Measurements from ENCODE around the gene SPINT3. TPM values are rescaled to one million over a fixed set of nuclear protein-coding genes. Genes with fewer than 3 reads are reported as not detected.
A peak's percentile ranks its signal among the peaks of the same experiment; 100 is the strongest.

SPINT3 gene
- total and polyA plus RNA-seq, 2 of the 8 experiments (the other 6 are each of a cell fraction or from before 2014, with no cell fraction given): not detected

- H2BK15ac ChIP-seq (ENCODE audit: low read length): peak overlapping the region; percentile 72; the same call in 1 of the 2 replicates
- H2AK5ac ChIP-seq (ENCODE audit: low read depth, low read length): peak overlapping the region; percentile 65; the same call in 1 of the 2 replicates
- H3K18ac ChIP-seq (ENCODE audit: extremely low read depth, low read length): peak overlapping the region; percentile 71; the same call in 1 of the 2 replicates
- H2BK5ac ChIP-seq (ENCODE audit: low read depth, low read length): no peak overlapping the region
- peaks cover 2% of the 10 kb centered on the region; the same call in 1 of the 2 replicates for H3K23me2 ChIP-seq (ENCODE audit: low read depth, low read length)
- H4K91ac ChIP-seq (replicated peaks; ENCODE audit: insufficient read length, low read length): no peak overlapping the region
- no peaks in the 10 kb centered on the region for H3K79me1 ChIP-seq (ENCODE audit: low read depth, low read length)
- peaks cover 0 to 11% (median 0%) of the 10 kb centered on the region in 4 experiments; a peak in 2 of 7 replicates for H3K4me1 ChIP-seq (replicated peaks in 1 of 4; ENCODE audit: control insufficient read depth in 3 of 4, insufficient read depth in 4 of 4, low read length in 3 of 4)
- 40% methylated on average over 7 of the region's 20 CpGs; no CpG with 5 or more reads in 1 of the 2 experiments for WGBS, 2 experiments (ENCODE audit: extremely low coverage in 1 of 2, insufficient coverage in 1 of 2, insufficient read length in 1 of 2, insufficient replicate concordance in 2 of 2, low coverage in 1 of 2, low lambda C conversion rate in 2 of 2, missing lambda C conversion rate in 1 of 2)
- H2BK12ac ChIP-seq (ENCODE audit: low read depth, low read length): no peak overlapping the region
- FAIRE-seq: no peak
- H3K9ac ChIP-seq (replicated peaks in 1 of 4; ENCODE audit: extremely low read depth in 1 of 4, low read depth in 3 of 4, low read length in 3 of 4): no peak overlapping the region; a peak in 1 of 7 replicates
- no peak overlapping the region for H3K27ac ChIP-seq (ENCODE audit: low read depth, low read length)
- H3K4me3 ChIP-seq (ENCODE audit: extremely low read depth in 1 of 4, insufficient read depth in 2 of 4, low read depth in 3 of 4, low read length in 4 of 4): peak overlapping the region; percentile 38 to 60 (median 43)
- H3K9me3 ChIP-seq (ENCODE audit: insufficient read depth in 2 of 2, low read depth in 1 of 2, low read length in 1 of 2): no peaks in the 10 kb centered on the region
- peak overlapping the region; percentile 40 to 72 for H3K4me2 ChIP-seq (ENCODE audit: insufficient read depth in 1 of 2, low read depth in 2 of 2, low read length in 2 of 2)
- no peak overlapping the region for H2BK20ac ChIP-seq (ENCODE audit: low read length)
- peak overlapping the region; percentile 90; the same call in 1 of the 2 replicates for H4K8ac ChIP-seq (ENCODE audit: extremely low read depth, insufficient read depth, low read length)
- H3K14ac ChIP-seq (ENCODE audit: insufficient read length): no peak overlapping the region
- TF ChIP-seq, protein P1, sequence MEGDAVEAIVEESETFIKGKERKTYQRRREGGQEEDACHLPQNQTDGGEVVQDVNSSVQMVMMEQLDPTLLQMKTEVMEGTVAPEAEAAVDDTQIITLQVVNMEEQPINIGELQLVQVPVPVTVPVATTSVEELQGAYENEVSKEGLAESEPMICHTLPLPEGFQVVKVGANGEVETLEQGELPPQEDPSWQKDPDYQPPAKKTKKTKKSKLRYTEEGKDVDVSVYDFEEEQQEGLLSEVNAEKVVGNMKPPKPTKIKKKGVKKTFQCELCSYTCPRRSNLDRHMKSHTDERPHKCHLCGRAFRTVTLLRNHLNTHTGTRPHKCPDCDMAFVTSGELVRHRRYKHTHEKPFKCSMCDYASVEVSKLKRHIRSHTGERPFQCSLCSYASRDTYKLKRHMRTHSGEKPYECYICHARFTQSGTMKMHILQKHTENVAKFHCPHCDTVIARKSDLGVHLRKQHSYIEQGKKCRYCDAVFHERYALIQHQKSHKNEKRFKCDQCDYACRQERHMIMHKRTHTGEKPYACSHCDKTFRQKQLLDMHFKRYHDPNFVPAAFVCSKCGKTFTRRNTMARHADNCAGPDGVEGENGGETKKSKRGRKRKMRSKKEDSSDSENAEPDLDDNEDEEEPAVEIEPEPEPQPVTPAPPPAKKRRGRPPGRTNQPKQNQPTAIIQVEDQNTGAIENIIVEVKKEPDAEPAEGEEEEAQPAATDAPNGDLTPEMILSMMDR (IDR thresholded peaks at IDR 0.05; ENCODE audit: control extremely low read depth in 1 of 3, insufficient read depth in 1 of 3, low read depth in 1 of 3, low read length in 3 of 3): peak; percentile 26 to 46 (median 46); a peak in 3 of 4 replicates
- no peak for TF ChIP-seq SIN3A (conservative IDR thresholded peaks at IDR 0.05 in 1 of 2, IDR thresholded peaks at IDR 0.05 in 1 of 2; ENCODE audit: low read depth in 1 of 2, low read length in 2 of 2)
- TF ChIP-seq TCF12 (IDR thresholded peaks at IDR 0.05; ENCODE audit: low read depth, low read length): peak; percentile 83; the same call in 1 of the 2 replicates
- no peak for TF ChIP-seq BCL11A (IDR thresholded peaks at IDR 0.05; ENCODE audit: low read depth in 2 of 2, low read length in 2 of 2)
- peak; percentile 37 to 46 for TF ChIP-seq RAD21 (IDR thresholded peaks at IDR 0.05 in 1 of 2, conservative IDR thresholded peaks at IDR 0.05 in 1 of 2; ENCODE audit: low read depth in 2 of 2, low read length in 2 of 2)
- no peak overlapping the region for H2BK120ac ChIP-seq (replicated peaks; ENCODE audit: low read depth, low read length)
- no peak overlapping the region for H4K5ac ChIP-seq (ENCODE audit: insufficient read length, low read depth, low read length)
- H3K79me2 ChIP-seq (ENCODE audit: control insufficient read depth in 1 of 2, insufficient read depth in 2 of 2, low read length in 2 of 2): no peaks in the 10 kb centered on the region
- DNase-seq (ENCODE audit: low read depth in 1 of 2, low spot score in 2 of 2): peak in 1 of 2 experiments; percentile 77
- ChIA-PET POLR2A (ENCODE audit: partially characterized antibody) (interaction anchor here (0.9 to 5.6 kb wide), 3 partner anchors 17 to 117 kb away, joined by 3 to 24 read pairs (median 4); partner anchors contain the start of gene WFDC2), CTCF (ENCODE audit: partially characterized antibody) (interaction anchor here (0.6 to 6.2 kb wide), 19 partner anchors 9 to 311 kb away, joined by 3 to 68 read pairs (median 7); partner anchors contain the start of gene WFDC2)
- H3K4ac ChIP-seq (replicated peaks; ENCODE audit: insufficient read length, low read depth, low read length): no peak overlapping the region
- H4K20me1 ChIP-seq (replicated peaks in 1 of 2; ENCODE audit: control insufficient read depth in 1 of 2, insufficient read depth in 2 of 2, low read length in 2 of 2): no peaks in the 10 kb centered on the region
- peak overlapping the region; percentile 91 for H2AFZ ChIP-seq (ENCODE audit: low read length)
- no peak overlapping the region for H3K23ac ChIP-seq (ENCODE audit: insufficient read length)
- H3K27me3 ChIP-seq (replicated peaks in 1 of 4; ENCODE audit: control insufficient read depth in 3 of 4, extremely low read depth in 1 of 4, insufficient read depth in 3 of 4, low read length in 3 of 4): no peaks in the 10 kb centered on the region
- H3K36me3 ChIP-seq (ENCODE audit: control insufficient read depth in 2 of 4, insufficient read depth in 4 of 4, low read length in 3 of 4): no peaks in the 10 kb centered on the region
- H3K56ac ChIP-seq (replicated peaks; ENCODE audit: insufficient read length, low read depth, low read length): no peak overlapping the region
Measured at GRCh38 chr20:45487231-45487635, 28.2 kb downstream of the SPINT3 start.
